ENCODE data around the gene MLC1.

MLC1 gene

GRCh38 chr22:50061824-50062355 is 23.3 kb downstream of the MLC1 start:
- no peak overlapping the region for H3K4me3 Mint-ChIP-seq
- H3K4me1 Mint-ChIP-seq: no peaks in the 10 kb centered on the region
- CTCF ChIA-PET: no interaction called here
- no peaks in the 10 kb centered on the region for H3K36me3 Mint-ChIP-seq
- peaks cover 39% of the 10 kb centered on the region for H3K27me3 Mint-ChIP-seq
- no peak overlapping the region for H3K27ac Mint-ChIP-seq
- DNase-seq: no peak
- no peaks in the 10 kb centered on the region for H3K9me3 Mint-ChIP-seq

DNA sequence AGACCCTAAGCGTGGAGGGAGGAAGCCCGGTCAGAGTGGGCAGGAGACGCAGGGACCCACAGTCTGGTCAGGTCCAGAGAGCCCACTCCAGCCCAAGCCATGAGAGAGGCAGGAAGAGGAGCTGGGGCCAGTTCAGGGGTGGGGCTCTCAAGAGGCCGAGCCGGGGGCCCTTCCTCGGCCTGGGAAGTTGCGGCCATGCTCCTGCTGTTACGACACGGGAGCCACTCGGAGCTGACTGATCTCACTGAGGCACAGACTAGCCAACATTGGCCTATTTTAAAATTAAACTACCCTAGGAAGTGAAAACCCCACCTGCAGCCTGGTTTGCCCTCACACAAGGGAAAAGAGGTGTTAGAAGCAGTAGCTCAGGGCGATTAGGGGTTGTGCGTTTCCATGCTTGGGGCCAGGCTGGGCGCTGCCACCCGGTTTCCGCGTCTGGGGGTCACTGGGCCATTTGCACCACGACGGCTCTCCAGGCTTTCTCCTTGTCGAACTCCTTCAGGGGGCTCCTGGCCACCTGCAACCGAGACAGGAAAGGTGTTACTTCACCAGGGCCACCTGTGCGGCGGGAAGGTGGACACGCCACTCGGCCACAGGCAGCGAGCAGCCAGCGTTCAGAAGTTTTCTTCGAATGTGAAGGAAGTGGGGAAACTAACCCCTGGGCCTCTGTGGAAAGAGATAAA is 23.9 kb downstream of the MLC1 start:
- CTCF ChIA-PET: no interaction called here
- Mint-ChIP-seq H3K4me1 (no peaks in the 10 kb centered on the region), H3K27ac (no peak overlapping the region), H3K36me3 (no peaks in the 10 kb centered on the region), H3K9me3 (no peaks in the 10 kb centered on the region), H3K27me3 (peaks cover 45% of the 10 kb centered on the region), H3K4me3 (no peak overlapping the region)
- DNase-seq: no peak

DNA sequence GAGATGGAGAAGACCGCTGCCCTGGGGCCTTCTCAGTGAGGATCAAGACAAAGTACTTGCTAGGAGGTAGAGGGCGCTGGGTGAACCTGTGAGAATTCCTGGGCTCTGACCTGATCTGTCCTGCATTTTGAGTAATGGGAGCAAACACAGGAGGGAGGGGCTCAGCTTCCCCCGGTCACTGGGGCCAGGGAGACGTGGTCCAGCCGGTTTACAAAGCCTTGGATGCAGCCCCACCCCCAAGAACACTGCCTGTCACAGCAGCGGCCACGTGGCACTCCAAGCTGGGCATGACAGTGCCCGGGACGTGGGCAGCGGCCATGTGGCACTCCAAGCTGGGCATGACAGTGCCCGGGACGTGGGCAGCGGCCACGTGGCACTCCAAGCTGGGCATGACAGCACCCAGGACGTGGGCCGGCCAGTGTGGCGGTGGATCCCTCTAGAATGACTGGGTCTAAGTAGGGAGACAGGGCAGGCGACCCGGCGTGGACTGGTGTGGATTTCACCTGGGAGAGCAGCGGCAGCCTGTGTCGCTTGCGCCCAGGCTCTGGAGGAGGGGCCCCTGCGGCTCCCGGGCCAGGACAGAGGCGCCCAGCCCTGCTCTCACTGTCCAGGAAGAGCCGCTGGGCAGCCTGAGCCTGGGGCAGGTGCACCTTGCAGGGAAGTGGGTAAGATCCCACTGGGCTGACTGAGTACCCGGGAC is 24.6 kb downstream of the MLC1 start:
- no peaks in the 10 kb centered on the region for H3K4me1 Mint-ChIP-seq
- H3K4me3 Mint-ChIP-seq: no peak overlapping the region
- CTCF ChIA-PET: no interaction called here
- H3K9me3 Mint-ChIP-seq: no peaks in the 10 kb centered on the region
- H3K36me3 Mint-ChIP-seq: no peaks in the 10 kb centered on the region
- no peak overlapping the region for H3K27ac Mint-ChIP-seq
- peaks cover 52% of the 10 kb centered on the region for H3K27me3 Mint-ChIP-seq
- no peak for DNase-seq

GRCh38 chr22:50059881-50060262 is 25.4 kb downstream of the MLC1 start:
- H3K36me3 Mint-ChIP-seq: no peaks in the 10 kb centered on the region
- H3K27ac Mint-ChIP-seq: no peak overlapping the region
- no peak overlapping the region for H3K4me3 Mint-ChIP-seq
- H3K4me1 Mint-ChIP-seq: no peaks in the 10 kb centered on the region
- CTCF ChIA-PET: no interaction called here
- DNase-seq: no peak
- H3K27me3 Mint-ChIP-seq: peaks cover 59% of the 10 kb centered on the region
- H3K9me3 Mint-ChIP-seq: no peaks in the 10 kb centered on the region

- no peaks in the 10 kb centered on the region for H3K9me3 Mint-ChIP-seq
- H3K27ac Mint-ChIP-seq: no peak overlapping the region
- no peak overlapping the region for H3K4me3 Mint-ChIP-seq
- H3K27me3 Mint-ChIP-seq: peaks cover 64% of the 10 kb centered on the region
- H3K4me1 Mint-ChIP-seq: no peaks in the 10 kb centered on the region
- DNase-seq: no peak
- no peaks in the 10 kb centered on the region for H3K36me3 Mint-ChIP-seq
- CTCF ChIA-PET: no interaction called here
These were observed 26.0 kb downstream of the MLC1 start for GRCh38 chr22:50058906-50059880.

DNA sequence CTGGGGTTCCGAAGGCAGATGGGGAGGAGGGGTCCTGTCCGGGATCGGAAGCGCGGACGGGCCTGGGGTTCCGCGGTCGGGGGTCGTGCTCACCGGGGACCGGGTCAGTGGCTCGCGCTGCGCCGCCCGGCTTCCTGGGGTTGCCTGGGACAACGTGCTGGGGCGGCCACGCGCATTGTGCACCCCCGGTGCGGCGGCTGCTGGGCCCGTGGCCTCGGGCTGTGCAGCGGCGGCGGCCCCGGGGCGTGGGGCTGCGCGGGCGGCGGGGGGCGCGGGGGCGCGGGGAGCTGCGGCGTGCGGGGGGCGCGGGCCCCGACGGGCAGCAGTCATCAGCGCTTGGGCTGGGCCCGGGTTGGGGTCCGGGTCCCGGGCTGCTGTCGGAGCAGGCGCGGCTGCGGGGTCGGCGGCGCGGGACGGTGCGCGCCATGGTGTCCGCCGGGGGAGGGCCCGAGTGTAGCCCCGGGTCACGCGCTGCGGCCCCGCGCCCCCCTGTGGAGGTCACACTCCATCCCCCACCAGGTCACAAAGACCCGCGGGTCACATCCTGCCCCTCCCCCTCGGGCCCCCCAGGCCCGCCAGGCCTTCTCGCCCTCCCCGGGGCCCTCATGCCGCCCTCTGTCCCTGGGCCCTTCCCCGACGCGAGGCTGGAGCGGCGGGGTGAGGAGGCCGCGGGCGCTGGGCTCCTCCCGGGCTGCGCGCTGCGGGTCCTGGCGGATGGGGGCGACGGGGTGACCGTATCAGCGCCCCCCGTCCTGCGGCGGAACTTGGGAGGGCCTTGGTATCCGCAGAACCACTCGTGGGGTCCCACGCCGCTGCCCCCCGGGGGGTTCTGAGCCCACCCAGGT is 26.9 kb downstream of the MLC1 start, which contains the start of gene TTLL8:
TSS of gene TTLL8 (minus strand) at position 238 of the 845 bp plus-strand sequence.
- peaks cover 5% of the 10 kb centered on the region for H3K9me3 Mint-ChIP-seq
- no peaks in the 10 kb centered on the region for H3K36me3 Mint-ChIP-seq
- no peak within 1 kb of the TSS for H3K4me3 Mint-ChIP-seq
- no peaks in the 10 kb centered on the region for H3K4me1 Mint-ChIP-seq
- H3K27me3 Mint-ChIP-seq: peaks cover 68% of the 10 kb centered on the region
- DNase-seq: no peak
- CTCF ChIA-PET: no interaction called here
- H3K27ac Mint-ChIP-seq: no peak within 1 kb of the TSS

DNA sequence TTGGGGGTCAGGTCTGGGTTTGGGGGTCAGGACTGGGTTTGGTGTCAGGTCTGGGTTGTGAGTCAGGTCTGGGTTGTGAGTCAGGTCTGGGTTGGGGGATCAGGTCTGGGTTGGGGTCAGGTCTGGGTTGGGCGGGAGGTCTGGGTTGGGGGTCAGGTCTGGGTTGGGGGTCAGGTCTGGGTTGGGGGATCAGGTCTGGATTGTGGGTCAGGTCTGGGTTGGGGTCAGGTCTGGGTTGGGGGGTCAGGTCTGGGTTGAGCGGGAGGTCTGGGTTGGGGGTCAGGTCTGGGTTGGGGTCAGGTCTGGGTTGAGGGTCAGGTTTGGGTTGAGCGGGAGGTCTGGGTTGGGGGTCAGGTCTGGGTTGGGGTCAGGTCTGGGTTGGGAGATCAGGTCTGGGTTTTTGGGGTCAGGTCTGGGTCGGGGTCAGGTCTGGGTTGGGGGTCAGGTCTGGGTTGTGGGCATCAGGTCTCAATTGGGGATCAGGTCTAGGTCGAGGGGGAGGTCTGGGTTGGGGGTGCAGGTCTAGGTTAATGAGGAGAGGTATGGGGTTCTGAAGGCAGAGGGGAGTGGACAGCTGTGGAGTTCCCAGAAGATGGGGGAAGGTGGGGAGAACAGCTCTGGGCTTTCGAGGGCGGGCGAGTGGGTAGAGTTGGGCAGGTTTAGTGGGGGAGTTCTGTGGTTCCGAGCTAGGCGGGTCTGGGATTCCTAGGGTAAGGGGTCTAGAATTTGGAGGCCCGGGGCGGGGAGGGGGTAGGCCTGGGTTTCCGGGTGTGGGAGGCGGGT is 27.8 kb downstream of the MLC1 start:
- Mint-ChIP-seq H3K4me1 (no peaks in the 10 kb centered on the region), H3K27ac (no peak overlapping the region), H3K27me3 (peaks cover 68% of the 10 kb centered on the region), H3K36me3 (no peaks in the 10 kb centered on the region), H3K4me3 (no peak overlapping the region), H3K9me3 (peaks cover 7% of the 10 kb centered on the region)
- DNase-seq: no peak
- CTCF ChIA-PET: no interaction called here

DNA sequence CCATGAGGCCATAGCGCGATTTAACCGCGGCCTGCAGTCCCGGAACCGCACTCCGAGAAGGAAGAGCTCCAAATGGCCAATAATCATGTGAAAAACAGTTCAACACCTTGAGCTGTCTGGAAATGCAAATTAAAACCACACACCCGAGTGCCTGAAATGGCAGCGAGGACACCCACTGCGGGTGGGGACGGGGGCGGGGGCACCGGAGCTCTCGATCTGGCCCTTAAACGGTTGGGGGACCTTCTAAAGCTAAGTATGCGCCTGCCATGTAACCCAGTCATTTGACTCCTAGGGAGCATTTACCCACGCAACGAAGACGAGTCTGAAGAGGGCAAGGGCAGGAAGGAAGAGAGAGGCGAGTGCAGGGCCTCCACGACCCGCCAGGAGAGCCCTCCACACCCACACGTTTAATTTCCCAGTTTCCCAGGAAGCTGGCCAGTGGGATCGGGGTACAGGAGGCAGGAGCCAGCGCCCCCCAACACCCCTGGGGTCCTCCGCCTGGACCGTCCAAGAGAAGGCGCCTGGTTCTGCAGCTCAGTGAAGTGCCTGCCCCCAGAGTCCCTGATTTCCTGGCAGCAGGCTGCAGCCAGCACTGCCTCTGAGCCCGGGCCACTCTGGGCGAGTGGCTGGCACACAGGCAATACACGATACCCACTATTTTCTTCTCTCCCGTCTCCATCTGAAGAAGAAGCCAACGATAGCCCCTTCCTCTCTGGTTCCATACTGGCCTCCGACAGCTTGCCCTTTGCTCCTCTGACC is 28.8 kb downstream of the MLC1 start:
- CTCF ChIA-PET: no interaction called here
- H3K9me3 Mint-ChIP-seq: peaks cover 7% of the 10 kb centered on the region
- DNase-seq: no peak
- no peaks in the 10 kb centered on the region for H3K4me1 Mint-ChIP-seq
- no peak overlapping the region for H3K4me3 Mint-ChIP-seq
- H3K36me3 Mint-ChIP-seq: no peaks in the 10 kb centered on the region
- H3K27ac Mint-ChIP-seq: peak overlapping the region; percentile 28
- H3K27me3 Mint-ChIP-seq: peaks cover 65% of the 10 kb centered on the region

DNA sequence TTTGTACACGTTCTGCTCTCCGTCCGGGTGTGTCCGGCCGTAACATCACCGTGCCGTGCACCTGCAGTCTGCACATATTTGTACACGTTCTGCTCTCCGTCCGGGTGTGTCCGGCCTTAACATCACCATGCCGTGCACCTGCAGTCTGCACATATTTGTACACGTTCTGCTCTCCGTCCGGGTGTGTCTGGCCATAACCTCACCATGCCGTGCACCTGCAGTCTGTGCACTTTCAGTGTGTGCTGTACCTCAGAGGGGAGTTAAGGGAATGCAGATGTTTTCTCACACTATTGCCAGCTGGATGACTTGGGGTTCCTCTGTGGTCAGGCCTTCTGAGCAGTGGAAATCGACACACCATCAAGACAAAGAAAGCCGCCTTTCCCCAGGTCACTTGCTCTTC is 31.4 kb downstream of the MLC1 start:
- Mint-ChIP-seq H3K4me1 (no peaks in the 10 kb centered on the region), H3K9me3 (peaks cover 7% of the 10 kb centered on the region), H3K36me3 (no peaks in the 10 kb centered on the region), H3K27ac (no peak overlapping the region), H3K4me3 (no peak overlapping the region), H3K27me3 (peaks cover 42% of the 10 kb centered on the region)
- CTCF ChIA-PET: no interaction called here
- no peak for DNase-seq

DNA sequence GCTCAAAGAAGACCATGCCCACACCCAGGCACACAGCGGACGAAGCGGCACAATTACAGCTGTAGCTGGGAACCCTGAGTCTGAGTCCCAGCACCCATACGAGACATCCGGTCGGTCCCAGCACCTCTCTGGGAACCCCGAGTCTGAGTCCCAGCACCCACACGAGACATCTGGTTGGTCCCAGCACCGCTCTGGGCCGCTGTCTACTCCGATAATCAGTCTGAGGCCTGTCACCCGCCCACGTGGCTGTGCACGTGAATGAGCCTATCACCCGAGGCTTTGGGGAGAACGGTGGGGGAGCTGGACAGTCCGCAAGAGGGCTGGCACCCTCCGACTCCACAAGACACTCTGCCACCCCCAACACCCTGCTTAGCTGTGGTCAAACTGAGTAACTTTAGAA is 33.3 kb downstream of the MLC1 start:
- Mint-ChIP-seq H3K9me3 (peaks cover 7% of the 10 kb centered on the region), H3K36me3 (no peaks in the 10 kb centered on the region), H3K27ac (no peak overlapping the region), H3K4me1 (no peaks in the 10 kb centered on the region), H3K27me3 (peaks cover 29% of the 10 kb centered on the region), H3K4me3 (no peak overlapping the region)
- CTCF ChIA-PET: no interaction called here
- DNase-seq: no peak

GRCh38 chr22:50049299-50050195 is 35.7 kb downstream of the MLC1 start:
- peaks cover 7% of the 10 kb centered on the region for H3K9me3 Mint-ChIP-seq
- DNase-seq: no peak
- no peak overlapping the region for H3K27ac Mint-ChIP-seq
- no peak overlapping the region for H3K4me3 Mint-ChIP-seq
- peaks cover 21% of the 10 kb centered on the region for H3K27me3 Mint-ChIP-seq
- no peaks in the 10 kb centered on the region for H3K36me3 Mint-ChIP-seq
- peaks cover 4% of the 10 kb centered on the region for H3K4me1 Mint-ChIP-seq
- CTCF ChIA-PET: no interaction called here

DNA sequence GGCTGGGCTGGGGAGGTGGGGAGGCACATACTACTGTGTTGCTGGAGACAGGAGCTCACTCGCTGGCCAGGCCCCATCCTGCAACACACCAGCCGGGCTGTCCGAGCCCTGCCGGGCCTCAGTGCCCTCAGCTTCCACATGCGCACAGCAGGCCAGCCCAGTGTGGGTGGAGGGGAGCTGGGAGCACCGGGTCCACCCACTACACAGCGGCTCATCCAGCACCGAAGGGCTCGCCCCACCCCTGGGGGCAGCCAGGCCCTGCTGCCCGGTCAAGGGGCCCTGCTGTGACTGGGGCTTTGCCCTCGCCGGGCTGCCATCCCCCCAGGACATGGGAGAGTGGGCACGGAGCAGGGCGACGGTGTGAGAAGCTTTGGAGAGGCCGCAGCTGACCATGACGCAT is 36.4 kb downstream of the MLC1 start:
- CTCF ChIA-PET: no interaction called here
- H3K4me3 Mint-ChIP-seq: no peak overlapping the region

More for the DNA sequence above, 36.4 kb downstream of the MLC1 start:
- no peak for DNase-seq
- Mint-ChIP-seq H3K9me3 (peaks cover 6% of the 10 kb centered on the region), H3K4me1 (peaks cover 6% of the 10 kb centered on the region), H3K27me3 (peaks cover 22% of the 10 kb centered on the region), H3K27ac (no peak overlapping the region), H3K36me3 (no peaks in the 10 kb centered on the region)
